Measurements from ENCODE around the gene CD5L.

CD5L gene

DNA sequence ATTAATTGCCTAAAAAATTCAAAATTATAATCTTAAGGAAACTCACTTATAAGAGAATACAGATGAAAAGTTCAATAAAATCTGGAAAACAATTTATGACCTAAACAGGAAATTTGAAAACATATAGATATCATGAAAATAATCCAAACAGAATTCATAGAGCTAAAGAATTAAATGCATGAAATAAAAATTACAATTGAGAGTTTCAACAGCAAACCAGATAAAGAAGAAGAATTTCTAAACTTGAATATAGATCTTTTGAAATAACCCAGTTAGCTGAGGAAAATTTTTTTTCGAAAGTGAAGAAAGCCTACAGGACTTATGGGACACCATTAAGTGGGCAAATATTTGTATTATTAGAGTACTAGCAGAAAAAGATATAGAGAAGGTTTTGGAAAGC lies 28.3 kb downstream of the CD5L start:
- DNase-seq (ENCODE audit: low spot score), result no peak

DNA sequence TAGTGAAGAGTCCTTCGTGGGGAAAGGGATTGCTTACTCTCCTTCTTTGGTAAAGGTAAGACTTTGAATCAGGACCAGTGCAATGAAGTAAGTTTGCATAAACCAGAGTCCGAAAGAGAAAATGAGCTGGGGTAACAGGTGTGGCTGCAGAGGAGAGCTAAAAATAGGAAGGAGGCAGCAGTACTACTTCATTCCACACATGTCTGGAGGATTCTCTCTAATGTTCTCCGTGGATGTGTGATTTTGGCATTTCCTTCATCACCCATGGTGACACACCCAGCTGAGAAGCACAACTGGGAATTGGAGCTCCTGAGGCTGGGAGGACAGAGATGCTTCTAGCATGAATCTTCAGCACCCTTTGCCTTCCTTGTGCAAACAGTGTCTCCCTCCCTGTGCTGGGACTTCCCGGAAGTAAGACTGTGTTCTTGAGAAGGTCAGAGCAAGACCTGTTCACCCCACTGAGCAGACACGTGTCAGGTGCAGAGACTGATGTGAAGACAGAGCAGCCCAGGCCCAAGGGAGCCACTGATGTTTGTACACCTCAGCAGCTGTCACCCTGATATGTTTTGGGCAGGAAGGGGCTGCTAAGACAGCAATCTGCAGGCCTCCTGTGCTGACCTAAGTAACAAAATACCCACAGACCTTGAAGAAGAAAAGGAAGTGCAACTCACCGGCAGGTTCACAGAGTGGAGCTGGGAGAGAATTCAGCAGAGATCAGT lies 35.0 kb downstream of the CD5L start:
- no peak for DNase-seq (ENCODE audit: low spot score)

DNA sequence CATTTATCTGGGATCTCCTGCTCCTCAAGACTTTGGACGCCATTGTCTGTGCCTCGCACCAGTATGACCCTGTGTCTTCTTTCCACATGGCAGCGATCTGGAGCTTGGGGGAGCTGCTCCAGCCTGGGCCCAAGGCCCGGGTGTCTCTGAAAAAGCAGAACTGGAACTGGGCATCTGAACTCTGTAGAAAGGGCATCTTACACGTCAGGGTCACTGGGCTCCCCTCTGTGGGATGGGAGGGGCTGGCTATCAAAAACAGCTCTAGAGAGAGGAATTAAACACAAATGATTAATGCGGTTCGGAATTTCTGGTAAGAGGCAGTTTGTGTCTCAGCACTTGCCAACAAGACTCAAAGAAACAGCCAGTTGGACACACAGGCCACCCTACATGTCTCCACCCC lies 37.8 kb downstream of the CD5L start:
- DNase-seq (ENCODE audit: low spot score), result no peak

DNA sequence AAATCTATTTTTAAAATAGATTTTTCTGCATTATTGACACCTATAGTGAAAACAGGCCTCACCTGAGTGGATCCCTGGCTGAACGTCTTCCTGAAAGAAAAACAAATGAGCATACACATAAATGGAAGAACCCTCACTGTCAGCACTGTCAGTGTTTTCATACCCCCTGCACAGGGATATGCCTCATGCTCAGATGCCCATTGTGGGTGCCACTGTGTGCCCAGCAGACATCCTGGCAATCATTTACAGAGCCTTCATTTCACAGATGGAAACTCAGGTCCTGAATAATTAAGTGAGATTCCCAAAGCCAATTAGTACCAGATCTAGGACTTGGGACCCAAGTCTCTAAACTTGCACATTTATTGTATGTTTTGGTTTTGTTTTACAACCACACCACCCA lies 41.6 kb downstream of the CD5L start:
- DNase-seq (ENCODE audit: low spot score), result no peak

DNA sequence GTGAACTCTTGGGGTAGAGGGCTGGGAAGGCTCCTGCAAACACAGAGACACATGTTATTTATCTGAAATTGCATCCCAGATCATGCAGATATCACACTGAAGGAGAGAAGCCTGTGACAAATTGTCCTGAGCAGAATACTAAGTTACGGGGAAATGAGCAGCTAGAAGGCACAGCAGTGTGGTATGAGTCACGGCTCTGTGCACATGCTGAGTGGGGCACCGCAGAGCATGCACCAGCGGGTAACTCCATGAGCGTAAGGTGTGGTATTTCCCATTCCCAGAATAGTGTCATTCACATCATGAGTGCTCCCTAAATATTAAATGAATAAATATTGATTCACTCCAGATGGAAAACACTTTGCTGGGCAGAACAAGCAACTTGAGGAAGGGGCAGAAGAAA lies 43.4 kb downstream of the CD5L start:
- DNase-seq (ENCODE audit: low spot score), result no peak

DNA sequence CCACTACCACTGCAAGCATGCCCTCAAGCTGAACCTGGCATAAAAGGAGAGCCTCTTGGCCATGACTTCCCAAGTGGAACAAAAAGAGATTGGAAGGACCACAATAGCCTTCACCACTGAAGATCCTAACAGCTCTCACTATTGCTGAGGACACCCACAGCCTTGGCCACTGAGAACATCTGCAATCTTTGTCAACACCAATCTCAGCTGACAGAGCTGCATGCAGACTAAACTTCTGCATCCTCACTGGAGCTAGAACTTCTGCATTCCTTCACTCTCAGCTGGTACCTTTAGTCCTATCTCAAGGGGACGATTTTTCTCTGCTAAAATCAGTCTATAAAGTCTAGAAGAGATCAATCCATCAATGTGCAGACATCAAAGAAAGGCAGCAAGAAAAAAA lies 56.4 kb downstream of the CD5L start:
- DNase-seq (ENCODE audit: low spot score), result no peak

DNA sequence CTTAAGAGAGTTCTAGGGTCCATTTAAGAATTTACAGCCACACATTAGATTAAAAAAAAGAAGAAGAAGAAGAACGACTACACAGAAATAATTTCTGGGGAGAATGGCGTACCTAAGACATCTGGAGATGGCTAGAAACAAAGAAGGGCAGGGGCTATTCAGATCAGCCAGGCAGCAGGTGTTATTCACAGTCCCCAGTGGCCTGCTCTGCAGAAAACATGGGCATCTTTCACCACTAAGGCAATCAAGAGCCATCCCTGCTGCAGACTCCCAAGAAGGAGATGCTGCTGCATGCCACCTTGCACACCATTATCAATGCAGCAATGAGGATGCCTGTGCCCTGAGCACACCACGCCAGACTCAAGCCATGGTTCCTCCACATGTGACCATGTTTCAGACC lies 56.8 kb downstream of the CD5L start:
- DNase-seq (ENCODE audit: low spot score), result no peak

DNA sequence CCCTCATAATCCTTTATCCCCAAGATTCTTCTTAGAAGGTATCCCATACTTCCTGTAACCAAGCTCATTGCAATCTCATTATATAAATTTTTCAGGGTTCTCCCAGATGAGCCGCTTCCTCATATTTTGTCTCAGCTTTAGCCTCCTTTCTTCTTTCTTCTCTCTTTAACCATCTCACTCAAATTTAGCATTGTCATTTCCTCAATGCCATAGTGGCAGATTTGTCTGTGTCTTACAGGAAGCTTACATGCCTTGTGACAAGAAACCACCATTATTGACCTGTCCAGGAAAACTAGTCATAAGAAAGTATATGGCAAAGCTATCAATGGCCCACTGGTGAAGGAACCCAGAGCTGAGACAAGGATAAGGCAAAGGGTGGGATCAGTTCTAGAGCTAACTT lies 58.7 kb downstream of the CD5L start:
- no peak for DNase-seq (ENCODE audit: low spot score)

DNA sequence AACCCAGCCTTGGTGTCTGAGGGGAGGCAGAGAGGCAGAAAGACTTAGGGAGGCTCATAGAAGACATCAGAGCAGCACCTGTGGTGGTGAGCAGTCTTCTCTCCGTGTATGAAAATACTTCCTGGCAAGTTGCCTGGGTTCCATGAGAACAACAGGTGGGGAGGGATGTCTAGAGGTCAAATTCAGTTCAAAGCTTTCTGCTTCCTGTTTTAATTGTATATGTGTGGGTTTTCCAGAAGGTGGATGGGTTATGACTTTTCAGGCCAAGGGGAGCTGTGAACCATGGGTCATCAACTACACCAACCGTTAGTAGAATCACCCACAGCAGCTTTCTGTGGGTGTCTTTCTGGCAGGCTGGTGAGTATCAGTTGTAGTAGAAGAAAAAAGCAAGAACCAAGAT lies 60.6 kb downstream of the CD5L start:
- no peak for DNase-seq (ENCODE audit: low spot score)
